HCT116 (cell line): ENCODE results near the gene LSS. TPM values are rescaled to one million over a fixed set of nuclear protein-coding genes. Genes with fewer than 3 reads are reported as not detected.

Experiments
- ATAC-seq: fragments of 200-7000 bp; cut with Tn5 transposase; 2 replicates; pipeline ENCODE4 v1.9.1; 2020; ENCODE audit warnings: mild to moderate bottlenecking, moderate library complexity
- BruUV-seq: library from RNA; stranded (reverse); fragments of 400-500 nt; replicated peaks from 2 replicates; lab custom pipeline; 2021; lab: Mats Ljungman, UMichigan
- CTCF ChIA-PET: fragments of 300-600 bp; sonication (Branson Sonifier 250); formaldehyde crosslinking; loops from one replicate; lab custom pipeline; 2021; ENCODE audit warnings: antibody characterized with exemption; lab: Charles Lee
- POLR2A ChIA-PET: fragments of 300-600, 350-600 bp; sonication (Branson Sonifier 250); formaldehyde crosslinking; loops from one replicate; lab custom pipeline; 2021; ENCODE audit warnings: antibody characterized with exemption; lab: Charles Lee
- RAD21 ChIA-PET, 2 experiments: fragments of 300-600 bp; sonication (Branson Sonifier 250); formaldehyde crosslinking; loops; one replicate each; lab custom pipeline; 2023; ENCODE audit warnings: low total read pairs in 2 of 2; ENCODE audit not compliant: uncharacterized antibody in 2 of 2, unreplicated experiment in 2 of 2, low non-redundant PET in 1 of 2; lab: Charles Lee
- DNase-seq: peaks from one replicate; pipeline ENCODE4 v3.0.0-alpha.2; 2010; ENCODE audit warnings: low read depth, low spot score
- H2AFZ ChIP-seq: fragments of 200-600 bp; shearing (Covaris generic), sonication (generic); 2 replicates; pipeline ENCODE4 v1.6.1; 2017; ENCODE audit warnings: low read depth, mixed run types, mixed read lengths, antibody characterized with exemption, low read length; ENCODE audit not compliant: poor library complexity, severe bottlenecking
- H3K27ac ChIP-seq: 2 replicates; pipeline ENCODE4 v1.5.1; 2012; ENCODE audit warnings: low read depth, low read length
- H3K27me3 ChIP-seq: fragments of 200-600 bp; sonication (generic); 2 replicates; pipeline ENCODE4 v1.6.1; 2016; ENCODE audit warnings: mixed run types, low read length, mixed read lengths; ENCODE audit not compliant: insufficient read depth
- H3K36me3 ChIP-seq, 2 experiments: fragments of 200-500 bp in 1 of 2; fragments of 200-600 bp in 1 of 2; sonication (Bioruptor generic) in 1 of 2; sonication (generic) in 1 of 2; 2 replicates each; pipeline versions ENCODE4 v1.5.1 to v1.6.1; 2014 to 2016; ENCODE audit warnings: low read length in 2 of 2, inconsistent platforms in 1 of 2, mixed read lengths in 1 of 2, mixed run types in 1 of 2; ENCODE audit not compliant: insufficient read depth in 2 of 2, control insufficient read depth in 1 of 2
- H3K4me1 ChIP-seq, 2 experiments: fragments of 200-600 bp in 1 of 2; sonication (generic) in 1 of 2; 2 replicates each; pipeline versions ENCODE4 v1.5.1 to v1.6.1; 2012 to 2017; ENCODE audit warnings: low read length in 2 of 2, inconsistent platforms in 1 of 2, mild to moderate bottlenecking in 1 of 2, mixed read lengths in 1 of 2, mixed run types in 1 of 2, moderate library complexity in 1 of 2; ENCODE audit not compliant: insufficient read depth in 2 of 2, control insufficient read depth in 1 of 2
- H3K4me2 ChIP-seq: fragments of 200-600 bp; sonication (generic); 2 replicates; pipeline ENCODE4 v1.6.1; 2017; ENCODE audit warnings: mixed run types, low read length, mixed read lengths
- H3K4me3 ChIP-seq, 2 experiments: fragments of 200-600 bp in 1 of 2; sonication (generic) in 1 of 2; replicated peaks in 1 of 2; 2 replicates each; pipeline ENCODE4 v1.5.1; 2011 to 2016; ENCODE audit warnings: low read length in 2 of 2, control low read depth in 1 of 2, low read depth in 1 of 2, mild to moderate bottlenecking in 1 of 2, mixed read lengths in 1 of 2, mixed run types in 1 of 2
- H3K79me2 ChIP-seq: fragments of 200-600 bp; sonication (generic); 2 replicates; pipeline ENCODE4 v1.6.1; 2017; ENCODE audit warnings: mild to moderate bottlenecking, mixed run types, low read length, moderate library complexity, mixed read lengths; ENCODE audit not compliant: insufficient read depth
- H3K9ac ChIP-seq: fragments of 200-600 bp; sonication (generic); 2 replicates; pipeline ENCODE4 v1.6.1; 2016; ENCODE audit warnings: low read length, mixed read lengths
- H3K9me2 ChIP-seq: fragments of 200-600 bp; sonication (generic), shearing (Covaris generic); 2 replicates; pipeline ENCODE4 v1.6.1; 2017; ENCODE audit warnings: mixed run types, mild to moderate bottlenecking, moderate library complexity; ENCODE audit not compliant: insufficient read depth
- H3K9me3 ChIP-seq, 2 experiments: fragments of 200-500 bp in 1 of 2; fragments of 200-600 bp in 1 of 2; sonication (Bioruptor generic) in 1 of 2; sonication (generic) in 1 of 2; 2 replicates each; pipeline ENCODE4 v1.6.1; 2014 to 2017; ENCODE audit warnings: low read length in 2 of 2, mixed read lengths in 2 of 2, inconsistent platforms in 1 of 2, low read depth in 1 of 2, mild to moderate bottlenecking in 1 of 2, mixed run types in 1 of 2, moderate library complexity in 1 of 2; ENCODE audit not compliant: control insufficient read depth in 1 of 2, insufficient read depth in 1 of 2
- H4K20me1 ChIP-seq: fragments of 200-600 bp; sonication (generic), shearing (Covaris generic); 2 replicates; pipeline ENCODE4 v1.6.1; 2017; ENCODE audit warnings: mixed run types, mild to moderate bottlenecking, moderate library complexity; ENCODE audit not compliant: insufficient read depth
- CBX3 ChIP-seq: IDR thresholded peaks from 2 replicates; pipeline ENCODE4 v1.6.1; 2012; ENCODE audit warnings: low read depth
- CEBPB ChIP-seq: IDR thresholded peaks from 2 replicates; pipeline ENCODE4 v1.6.1; 2012; ENCODE audit warnings: low read depth
- ELF1 ChIP-seq: IDR thresholded peaks from 2 replicates; pipeline ENCODE4 v1.6.1; 2012; ENCODE audit warnings: low read depth, borderline replicate concordance
- EZH2 ChIP-seq: fragments of 200-600 bp; sonication (generic); IDR thresholded peaks from 2 replicates; pipeline ENCODE4 v1.6.1; 2017; ENCODE audit warnings: antibody characterized with exemption, mixed run types
- FOSL1 ChIP-seq: IDR thresholded peaks from 2 replicates; pipeline ENCODE4 v1.6.1; 2012; ENCODE audit warnings: low read depth
- JUND ChIP-seq: IDR thresholded peaks from 2 replicates; pipeline ENCODE4 v1.6.1; 2012
- POLR2A ChIP-seq: IDR thresholded peaks from 2 replicates; pipeline ENCODE4 v1.7.0; 2011; ENCODE audit warnings: borderline replicate concordance; ENCODE audit not compliant: insufficient read depth, insufficient read length; ENCODE audit errors: extremely low read depth
- RAD21 ChIP-seq: IDR thresholded peaks from 2 replicates; pipeline ENCODE4 v1.6.1; 2012; ENCODE audit warnings: low read depth, mild to moderate bottlenecking
- SIN3A ChIP-seq: IDR thresholded peaks from 2 replicates; pipeline ENCODE4 v1.6.1; 2012; ENCODE audit warnings: low read depth
- SP1 ChIP-seq: IDR thresholded peaks from 2 replicates; pipeline ENCODE4 v1.6.1; 2012; ENCODE audit warnings: low read depth
- SRF ChIP-seq: IDR thresholded peaks from 2 replicates; pipeline ENCODE4 v1.6.1; 2012; ENCODE audit warnings: low read depth
- TCF7L2 ChIP-seq: IDR thresholded peaks from 2 replicates; pipeline ENCODE4 v1.7.0; 2011; ENCODE audit warnings: borderline replicate concordance, inconsistent platforms; ENCODE audit not compliant: insufficient read depth, insufficient read length; ENCODE audit errors: extremely low read depth
- ZFX ChIP-seq: fragments of 450-650 bp; IDR thresholded peaks from 2 replicates; pipeline ENCODE4 v1.6.1; 2017
- ZNF274 ChIP-seq: fragments of 200-500 bp; sonication (Bioruptor generic); IDR thresholded peaks from 2 replicates; pipeline ENCODE4 v1.6.1; 2014; ENCODE audit warnings: mild to moderate bottlenecking, low read depth, low read length, inconsistent platforms
- intact Hi-C: fragments of 100-400 bp; cut with micrococcal nuclease; formaldehyde crosslinking; loops from 2 replicates; pipeline ENCODE4 v1.10.0; 2022
- total RNA-seq: library from RNA; stranded (reverse); gene quantifications from one replicate; pipeline ENCODE4 v1.2.1, GENCODE V29; 2021; ENCODE audit not compliant: unreplicated experiment
- TF ChIP-seq, protein P1 (sequence below): IDR thresholded peaks from 2 replicates; pipeline ENCODE4 v1.6.1; 2012; ENCODE audit warnings: low read depth
- TF ChIP-seq, protein P2 (sequence below): IDR thresholded peaks from 2 replicates; pipeline ENCODE4 v1.6.1; 2012
- TF ChIP-seq, protein P3 (sequence below): IDR thresholded peaks from 2 replicates; pipeline ENCODE4 v1.6.1; 2012
- TF ChIP-seq, protein P4 (sequence below): IDR thresholded peaks from 2 replicates; pipeline ENCODE4 v1.6.1; 2011; ENCODE audit warnings: mild to moderate bottlenecking, low read length, moderate library complexity; ENCODE audit not compliant: insufficient replicate concordance; ENCODE audit errors: extremely low read depth

The LSS gene
- total RNA-seq, 1 experiment from 2014 or later: 44.7 TPM

DNA sequence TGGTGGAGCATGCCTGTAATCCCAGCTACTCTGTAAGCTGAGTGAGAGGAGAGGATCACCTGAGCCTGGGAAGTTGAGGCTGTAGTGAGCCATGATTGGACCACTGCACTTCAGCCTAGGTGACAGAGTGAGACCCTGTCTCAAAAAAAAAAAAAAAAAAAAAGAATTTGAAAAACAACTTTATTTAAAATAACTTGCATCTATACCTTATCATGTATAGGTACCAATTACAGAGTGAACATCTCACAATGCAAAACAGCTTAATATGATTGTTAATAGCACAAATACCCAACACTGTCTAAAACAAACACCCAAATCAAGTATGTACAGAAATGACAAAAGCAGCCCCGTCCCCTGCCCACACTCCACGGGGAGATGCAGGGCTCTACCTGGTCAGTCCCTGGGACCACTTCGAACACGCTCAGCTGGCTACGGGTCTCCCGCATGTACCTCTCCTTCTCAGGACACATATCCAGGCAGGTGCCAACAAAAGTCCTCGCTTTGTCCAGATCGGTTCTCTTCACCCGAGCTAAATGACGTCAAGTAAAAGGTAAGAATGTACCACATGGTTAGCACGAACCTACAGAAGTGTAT lies 46.3 kb upstream of the LSS start:
- POLR2A ChIA-PET: no interaction called here
- BruUV-seq: no TSS peak

More for the DNA sequence above, 46.3 kb upstream of the LSS start:
- Histone ChIP-seq H3K36me3 (peaks cover 68 to 72% of the 10 kb centered on the region in 2 experiments), H3K79me2 (peaks cover 40% of the 10 kb centered on the region), H3K9ac (no peak overlapping the region), H3K9me2 (no peaks in the 10 kb centered on the region)
- CTCF ChIA-PET: no interaction called here
- ATAC-seq: no peak
- TF ChIP-seq TCF7L2 (no peak), ZFX (no peak), JUND (no peak), ELF1 (no peak), POLR2A (no peak), EZH2 (no peak), RAD21 (no peak), ZNF274 (no peak), SIN3A (no peak), SP1 (no peak), CBX3 (no peak), CEBPB (no peak), SRF (no peak), FOSL1 (no peak)
- TF ChIP-seq, protein P1, sequence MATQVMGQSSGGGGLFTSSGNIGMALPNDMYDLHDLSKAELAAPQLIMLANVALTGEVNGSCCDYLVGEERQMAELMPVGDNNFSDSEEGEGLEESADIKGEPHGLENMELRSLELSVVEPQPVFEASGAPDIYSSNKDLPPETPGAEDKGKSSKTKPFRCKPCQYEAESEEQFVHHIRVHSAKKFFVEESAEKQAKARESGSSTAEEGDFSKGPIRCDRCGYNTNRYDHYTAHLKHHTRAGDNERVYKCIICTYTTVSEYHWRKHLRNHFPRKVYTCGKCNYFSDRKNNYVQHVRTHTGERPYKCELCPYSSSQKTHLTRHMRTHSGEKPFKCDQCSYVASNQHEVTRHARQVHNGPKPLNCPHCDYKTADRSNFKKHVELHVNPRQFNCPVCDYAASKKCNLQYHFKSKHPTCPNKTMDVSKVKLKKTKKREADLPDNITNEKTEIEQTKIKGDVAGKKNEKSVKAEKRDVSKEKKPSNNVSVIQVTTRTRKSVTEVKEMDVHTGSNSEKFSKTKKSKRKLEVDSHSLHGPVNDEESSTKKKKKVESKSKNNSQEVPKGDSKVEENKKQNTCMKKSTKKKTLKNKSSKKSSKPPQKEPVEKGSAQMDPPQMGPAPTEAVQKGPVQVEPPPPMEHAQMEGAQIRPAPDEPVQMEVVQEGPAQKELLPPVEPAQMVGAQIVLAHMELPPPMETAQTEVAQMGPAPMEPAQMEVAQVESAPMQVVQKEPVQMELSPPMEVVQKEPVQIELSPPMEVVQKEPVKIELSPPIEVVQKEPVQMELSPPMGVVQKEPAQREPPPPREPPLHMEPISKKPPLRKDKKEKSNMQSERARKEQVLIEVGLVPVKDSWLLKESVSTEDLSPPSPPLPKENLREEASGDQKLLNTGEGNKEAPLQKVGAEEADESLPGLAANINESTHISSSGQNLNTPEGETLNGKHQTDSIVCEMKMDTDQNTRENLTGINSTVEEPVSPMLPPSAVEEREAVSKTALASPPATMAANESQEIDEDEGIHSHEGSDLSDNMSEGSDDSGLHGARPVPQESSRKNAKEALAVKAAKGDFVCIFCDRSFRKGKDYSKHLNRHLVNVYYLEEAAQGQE: no peak
- TF ChIP-seq, protein P2, sequence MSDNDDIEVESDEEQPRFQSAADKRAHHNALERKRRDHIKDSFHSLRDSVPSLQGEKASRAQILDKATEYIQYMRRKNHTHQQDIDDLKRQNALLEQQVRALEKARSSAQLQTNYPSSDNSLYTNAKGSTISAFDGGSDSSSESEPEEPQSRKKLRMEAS: no peak
- TF ChIP-seq, protein P3, sequence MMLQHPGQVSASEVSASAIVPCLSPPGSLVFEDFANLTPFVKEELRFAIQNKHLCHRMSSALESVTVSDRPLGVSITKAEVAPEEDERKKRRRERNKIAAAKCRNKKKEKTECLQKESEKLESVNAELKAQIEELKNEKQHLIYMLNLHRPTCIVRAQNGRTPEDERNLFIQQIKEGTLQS: no peak
- TF ChIP-seq, protein P4, sequence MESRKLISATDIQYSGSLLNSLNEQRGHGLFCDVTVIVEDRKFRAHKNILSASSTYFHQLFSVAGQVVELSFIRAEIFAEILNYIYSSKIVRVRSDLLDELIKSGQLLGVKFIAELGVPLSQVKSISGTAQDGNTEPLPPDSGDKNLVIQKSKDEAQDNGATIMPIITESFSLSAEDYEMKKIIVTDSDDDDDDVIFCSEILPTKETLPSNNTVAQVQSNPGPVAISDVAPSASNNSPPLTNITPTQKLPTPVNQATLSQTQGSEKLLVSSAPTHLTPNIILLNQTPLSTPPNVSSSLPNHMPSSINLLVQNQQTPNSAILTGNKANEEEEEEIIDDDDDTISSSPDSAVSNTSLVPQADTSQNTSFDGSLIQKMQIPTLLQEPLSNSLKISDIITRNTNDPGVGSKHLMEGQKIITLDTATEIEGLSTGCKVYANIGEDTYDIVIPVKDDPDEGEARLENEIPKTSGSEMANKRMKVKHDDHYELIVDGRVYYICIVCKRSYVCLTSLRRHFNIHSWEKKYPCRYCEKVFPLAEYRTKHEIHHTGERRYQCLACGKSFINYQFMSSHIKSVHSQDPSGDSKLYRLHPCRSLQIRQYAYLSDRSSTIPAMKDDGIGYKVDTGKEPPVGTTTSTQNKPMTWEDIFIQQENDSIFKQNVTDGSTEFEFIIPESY: no peak
- TF ChIP-seq, all 23 proteins: peak for 0
- H3K9me3 ChIP-seq: no peaks in the 10 kb centered on the region
- no peaks in the 10 kb centered on the region for H3K4me1 ChIP-seq
- DNase-seq: no peak
- H3K4me2 ChIP-seq: no peak overlapping the region
- no peak overlapping the region for H2AFZ ChIP-seq
- no peaks in the 10 kb centered on the region for H3K27me3 ChIP-seq
- RAD21 ChIA-PET: no interaction called here
- no peaks in the 10 kb centered on the region for H4K20me1 ChIP-seq
- no peak overlapping the region for H3K4me3 ChIP-seq
- intact Hi-C loops: no loop called here
- H3K27ac ChIP-seq: no peak overlapping the region
